Mesenchymal stem cell (in vitro differentiated cells and primary cell): ENCODE results near the gene TEX53.

Experiments
- DNase-seq: peaks from one replicate; pipeline ENCODE4 v3.0.0-alpha.2; 2013
- H2AFZ ChIP-seq: one replicate; pipeline ENCODE4 v1.6.1; 2013; ENCODE audit warnings: low read depth, mild to moderate bottlenecking, control low read depth, inconsistent platforms, low read length, moderate library complexity
- H2AK5ac ChIP-seq: 2 replicates; pipeline ENCODE4 v1.6.1; 2013; ENCODE audit warnings: low read length, moderate library complexity, mild to moderate bottlenecking, inconsistent platforms; ENCODE audit not compliant: severe bottlenecking
- H2BK120ac ChIP-seq: one replicate; pipeline ENCODE4 v1.6.1; 2013; ENCODE audit warnings: low read depth, mild to moderate bottlenecking, inconsistent platforms, low read length, moderate library complexity
- H2BK12ac ChIP-seq, 2 experiments: one replicate each; pipeline ENCODE4 v1.6.1; 2013; ENCODE audit warnings: inconsistent platforms in 2 of 2, low read length in 2 of 2, mild to moderate bottlenecking in 2 of 2, moderate library complexity in 2 of 2, control low read depth in 1 of 2
- H2BK15ac ChIP-seq: one replicate; pipeline ENCODE4 v1.6.1; 2013; ENCODE audit warnings: mild to moderate bottlenecking, low read depth, inconsistent platforms; ENCODE audit not compliant: poor library complexity, severe bottlenecking
- H2BK5ac ChIP-seq: 2 replicates; pipeline ENCODE4 v1.6.1; 2013; ENCODE audit warnings: low read depth, mild to moderate bottlenecking, low read length, control low read depth, inconsistent platforms; ENCODE audit not compliant: poor library complexity, severe bottlenecking
- H3K14ac ChIP-seq, 2 experiments: one replicate each; pipeline ENCODE4 v1.6.1; 2013; ENCODE audit warnings: inconsistent platforms in 2 of 2, low read length in 2 of 2, control low read depth in 1 of 2, mild to moderate bottlenecking in 1 of 2, moderate library complexity in 1 of 2
- H3K18ac ChIP-seq, 2 experiments: one replicate each; pipeline ENCODE4 v1.6.1; 2013; ENCODE audit warnings: inconsistent platforms in 2 of 2, low read length in 2 of 2, control low read depth in 1 of 2, low read depth in 1 of 2, mild to moderate bottlenecking in 1 of 2
- H3K23ac ChIP-seq, 2 experiments: one replicate each; pipeline ENCODE4 v1.6.1; 2013; ENCODE audit warnings: inconsistent platforms in 2 of 2, low read length in 2 of 2, mild to moderate bottlenecking in 2 of 2, moderate library complexity in 2 of 2, control low read depth in 1 of 2
- H3K27ac ChIP-seq: 2 replicates; pipeline ENCODE4 v1.5.1; 2013; ENCODE audit warnings: mild to moderate bottlenecking, moderate library complexity, low read length, control low read depth, inconsistent platforms; ENCODE audit not compliant: poor library complexity, severe bottlenecking
- H3K27me3 ChIP-seq, 2 experiments: 2 replicates each; pipeline versions ENCODE4 v1.6.1 to v1.7.0; 2013; ENCODE audit warnings: low read length in 2 of 2, mild to moderate bottlenecking in 2 of 2, moderate library complexity in 2 of 2, control low read depth in 1 of 2, inconsistent platforms in 1 of 2; ENCODE audit not compliant: control insufficient read depth in 1 of 2, insufficient read depth in 1 of 2
- H3K36me3 ChIP-seq, 2 experiments: 2 replicates each; pipeline versions ENCODE4 v1.6.1 to v1.7.0; 2013; ENCODE audit warnings: low read length in 2 of 2, control low read depth in 1 of 2, inconsistent platforms in 1 of 2, low read depth in 1 of 2, mild to moderate bottlenecking in 1 of 2; ENCODE audit not compliant: insufficient read depth in 2 of 2, control insufficient read depth in 1 of 2
- H3K4ac ChIP-seq, 2 experiments: one replicate each; pipeline ENCODE4 v1.6.1; 2013; ENCODE audit warnings: inconsistent platforms in 2 of 2, low read length in 2 of 2, mild to moderate bottlenecking in 2 of 2, moderate library complexity in 2 of 2, control low read depth in 1 of 2, low read depth in 1 of 2
- H3K4me1 ChIP-seq: 2 replicates; pipeline ENCODE4 v1.6.1; 2013; ENCODE audit warnings: low read depth, low read length, control low read depth; ENCODE audit not compliant: control insufficient read depth, insufficient read depth
- H3K4me2 ChIP-seq: 2 replicates; pipeline ENCODE4 v1.6.1; 2013; ENCODE audit warnings: low read length, mild to moderate bottlenecking, inconsistent platforms; ENCODE audit not compliant: poor library complexity, severe bottlenecking
- H3K4me3 ChIP-seq, 2 experiments: 2 replicates each; pipeline versions ENCODE4 v1.5.1 to v1.7.0; 2013; ENCODE audit warnings: low read length in 2 of 2, mild to moderate bottlenecking in 2 of 2, control low read depth in 1 of 2, low read depth in 1 of 2; ENCODE audit not compliant: insufficient read depth in 1 of 2
- H3K79me1 ChIP-seq: replicated peaks from 2 replicates; pipeline ENCODE4 v1.6.1; 2013; ENCODE audit warnings: mild to moderate bottlenecking, control low read depth, low read length, inconsistent platforms; ENCODE audit not compliant: poor library complexity, severe bottlenecking
- H3K9ac ChIP-seq: 2 replicates; pipeline ENCODE4 v1.7.0; 2013; ENCODE audit warnings: mild to moderate bottlenecking, low read length, moderate library complexity
- H3K9me3 ChIP-seq: 2 replicates; pipeline ENCODE4 v1.7.0; 2013; ENCODE audit warnings: mild to moderate bottlenecking, low read length; ENCODE audit not compliant: control insufficient read depth
- H4K8ac ChIP-seq: one replicate; pipeline ENCODE4 v1.6.1; 2013; ENCODE audit warnings: inconsistent platforms, mild to moderate bottlenecking, low read length, moderate library complexity
- H4K91ac ChIP-seq: one replicate; pipeline ENCODE4 v1.6.1; 2013; ENCODE audit warnings: mild to moderate bottlenecking, low read length, inconsistent platforms
- WGBS: methylation state at CpG from one replicate; pipeline ENCODE4 v1.1.7; 2013; ENCODE audit warnings: mixed read lengths; 5-methylcytosine and 5-hydroxymethylcytosine counted together

TEX53 gene

DNA sequence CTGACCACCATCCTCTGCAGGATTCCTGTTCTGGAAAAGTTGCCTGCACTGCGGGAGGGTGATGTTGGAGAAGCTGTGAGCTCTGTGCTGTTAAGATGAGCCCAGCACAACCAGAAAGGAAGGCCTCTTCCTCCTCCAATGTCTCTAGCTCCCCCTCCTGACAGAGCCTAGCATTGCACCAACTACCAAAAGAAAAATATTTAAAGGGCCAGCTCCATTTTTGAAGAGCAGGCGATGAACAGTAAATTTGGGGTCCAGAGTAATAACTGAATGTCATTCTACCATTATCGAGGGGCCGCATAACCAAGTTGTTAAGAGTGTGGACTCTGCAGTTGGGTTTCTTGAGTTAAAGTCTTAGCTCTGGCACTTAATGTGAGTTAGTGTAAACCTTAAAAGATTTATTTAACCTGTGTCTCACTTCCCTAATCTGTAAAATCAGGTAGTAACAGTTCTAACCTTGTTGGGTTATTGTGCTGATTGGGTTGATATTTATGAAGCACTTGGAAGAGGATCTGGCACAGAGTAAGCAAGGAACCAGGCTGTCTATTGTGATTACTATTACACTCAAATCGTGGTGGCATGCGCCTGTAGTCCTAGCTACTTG lies 3.9 kb downstream of the TEX53 start:
- no peak overlapping the region for H2BK15ac ChIP-seq
- H3K27me3 ChIP-seq: no peaks in the 10 kb centered on the region
- H3K4ac ChIP-seq: no peak overlapping the region
- H3K18ac ChIP-seq: no peak overlapping the region
- H3K4me3 ChIP-seq: no peak overlapping the region
- no peak overlapping the region for H2BK12ac ChIP-seq
- no peak overlapping the region for H2BK120ac ChIP-seq
- no peak overlapping the region for H3K23ac ChIP-seq
- H4K8ac ChIP-seq: no peak overlapping the region
- no peak overlapping the region for H3K4me2 ChIP-seq
- 38% methylated on average over 6 of the region's 6 CpGs for WGBS
- peak; percentile 76 for DNase-seq
- H3K9me3 ChIP-seq: no peaks in the 10 kb centered on the region
- H4K91ac ChIP-seq: no peak overlapping the region
- peak overlapping the region; percentile 64 for H3K9ac ChIP-seq
- H3K4me1 ChIP-seq: peaks cover 17% of the 10 kb centered on the region
- no peak overlapping the region for H3K27ac ChIP-seq
- peak overlapping the region; percentile 47 for H2AFZ ChIP-seq
- no peaks in the 10 kb centered on the region for H3K79me1 ChIP-seq
- H3K14ac ChIP-seq: no peak overlapping the region
- H2AK5ac ChIP-seq: no peak overlapping the region
- no peaks in the 10 kb centered on the region for H3K36me3 ChIP-seq
- H2BK5ac ChIP-seq: no peak overlapping the region

DNA sequence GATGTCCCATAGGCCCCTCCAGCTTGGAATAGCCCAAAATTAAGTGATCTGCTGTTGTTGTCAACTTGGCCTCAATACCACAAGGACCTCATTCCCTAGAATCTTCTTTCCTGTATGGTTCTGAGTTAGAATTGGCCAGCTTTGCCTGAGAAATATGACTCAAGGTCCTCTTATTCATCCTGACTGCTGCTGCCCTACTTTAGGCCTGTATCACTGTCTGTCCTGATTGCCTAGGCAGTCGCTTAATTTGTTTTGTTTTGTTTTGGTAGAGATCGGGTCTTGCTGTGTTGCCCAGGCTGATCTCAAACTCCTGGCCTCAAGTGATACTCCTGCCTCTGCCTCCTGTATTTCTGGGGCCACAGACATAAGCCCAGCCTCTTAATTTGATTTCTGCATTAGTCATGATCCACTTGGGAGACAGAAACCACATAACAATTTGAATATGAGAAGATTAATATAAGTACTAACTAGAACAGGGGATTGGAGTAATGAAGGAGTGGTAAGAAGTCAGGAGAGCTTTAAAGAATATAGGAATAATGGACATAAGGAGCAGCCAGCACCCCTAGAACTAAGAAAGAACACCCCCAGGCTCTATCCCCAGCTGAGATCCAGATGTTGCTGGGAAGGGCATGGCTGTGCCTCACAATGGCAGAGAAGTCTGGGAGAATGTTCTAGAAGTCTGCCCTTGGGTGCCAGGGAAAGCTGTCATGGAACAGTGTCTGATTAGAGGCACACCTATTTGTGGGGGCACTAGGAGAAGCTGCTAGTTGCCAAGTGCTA lies 4.6 kb downstream of the TEX53 start:
- Histone ChIP-seq H2BK120ac (no peak overlapping the region), H3K4ac (no peak overlapping the region), H3K18ac (no peak overlapping the region), H4K91ac (no peak overlapping the region), H3K4me2 (no peak overlapping the region), H3K9me3 (no peaks in the 10 kb centered on the region), H4K8ac (no peak overlapping the region), H3K79me1 (no peaks in the 10 kb centered on the region), H2BK12ac (no peak overlapping the region), H3K4me1 (peaks cover 17% of the 10 kb centered on the region), H3K9ac (peak overlapping the region; percentile 64), H2AK5ac (no peak overlapping the region), H3K14ac (no peak overlapping the region), H3K36me3 (no peaks in the 10 kb centered on the region), H2BK15ac (no peak overlapping the region), H3K27ac (no peak overlapping the region), H3K27me3 (no peaks in the 10 kb centered on the region), H3K23ac (no peak overlapping the region), H2BK5ac (no peak overlapping the region), H3K4me3 (no peak overlapping the region), H2AFZ (peak overlapping the region; percentile 47)
- peak; percentile 12 for DNase-seq
- 100% methylated on average over 2 of the region's 2 CpGs for WGBS

DNA sequence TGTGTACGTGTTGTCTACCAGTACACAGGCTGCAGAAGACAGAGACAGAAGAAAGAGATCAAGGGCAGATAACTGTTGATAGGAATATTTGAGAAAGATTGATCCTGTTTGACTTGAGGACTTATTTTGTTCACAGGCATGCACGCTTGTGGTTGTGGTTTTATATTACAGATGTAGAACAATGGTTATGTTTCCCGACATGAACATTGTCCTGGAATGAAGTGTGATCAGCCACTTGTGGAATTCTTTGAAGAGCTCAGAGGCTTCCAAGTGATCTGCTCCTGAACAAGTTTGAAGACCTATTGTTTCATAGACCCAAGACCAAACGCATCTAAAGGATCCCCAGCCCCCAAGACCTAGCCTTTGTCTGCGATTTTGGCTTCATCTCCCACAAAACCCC lies 13.7 kb downstream of the TEX53 start:
- H3K27ac ChIP-seq: no peak overlapping the region
- no peak overlapping the region for H2BK5ac ChIP-seq
- H3K18ac ChIP-seq: no peak overlapping the region
- 96% methylated on average over 5 of the region's 5 CpGs for WGBS
- no peak overlapping the region for H2AFZ ChIP-seq
- H3K14ac ChIP-seq: no peak overlapping the region
- no peak overlapping the region for H3K4ac ChIP-seq
- no peak overlapping the region for H2AK5ac ChIP-seq
- H3K36me3 ChIP-seq: peaks cover 20 to 24% of the 10 kb centered on the region in 2 experiments
- H3K4me2 ChIP-seq: no peak overlapping the region
- no peak overlapping the region for H2BK15ac ChIP-seq
- H3K9ac ChIP-seq: no peak overlapping the region
- no peak overlapping the region for H3K4me3 ChIP-seq
- H3K79me1 ChIP-seq: no peaks in the 10 kb centered on the region
- H4K91ac ChIP-seq: no peak overlapping the region
- H3K4me1 ChIP-seq: no peaks in the 10 kb centered on the region
- no peak overlapping the region for H2BK12ac ChIP-seq
- H3K23ac ChIP-seq: no peak overlapping the region
- no peak overlapping the region for H2BK120ac ChIP-seq
- no peaks in the 10 kb centered on the region for H3K27me3 ChIP-seq
- DNase-seq: no peak
- H3K9me3 ChIP-seq: no peaks in the 10 kb centered on the region
- no peak overlapping the region for H4K8ac ChIP-seq

DNA sequence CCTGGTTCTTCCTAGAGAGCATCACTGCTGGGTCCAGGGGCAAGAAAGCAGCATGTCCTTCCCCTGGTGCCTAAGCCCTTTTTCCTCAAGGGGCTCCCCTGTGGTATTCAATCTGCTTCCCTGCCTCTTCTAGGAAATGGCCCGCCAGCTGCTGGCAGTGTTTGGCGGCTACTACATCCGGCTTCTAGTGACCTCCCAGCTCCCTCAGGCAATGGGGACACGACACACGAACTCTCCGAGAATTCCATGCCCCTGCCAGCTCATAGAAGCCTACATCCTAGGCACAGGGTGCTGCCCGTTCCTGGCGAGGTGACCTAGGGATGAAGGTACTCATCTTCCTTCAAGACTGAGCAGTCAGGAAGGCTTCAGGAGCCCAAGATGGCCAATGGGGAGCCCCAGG lies 14.6 kb downstream of the TEX53 start:
- no peak overlapping the region for H4K8ac ChIP-seq
- H2AK5ac ChIP-seq: no peak overlapping the region
- H3K23ac ChIP-seq: no peak overlapping the region
- H3K9ac ChIP-seq: no peak overlapping the region
- H3K18ac ChIP-seq: no peak overlapping the region
- DNase-seq: no peak
- no peak overlapping the region for H3K4ac ChIP-seq
- no peak overlapping the region for H3K14ac ChIP-seq
- no peaks in the 10 kb centered on the region for H3K9me3 ChIP-seq
- H3K36me3 ChIP-seq: peaks cover 24% of the 10 kb centered on the region in 2 experiments
- no peaks in the 10 kb centered on the region for H3K79me1 ChIP-seq
- no peaks in the 10 kb centered on the region for H3K4me1 ChIP-seq
- no peak overlapping the region for H2BK15ac ChIP-seq
- no peak overlapping the region for H3K4me3 ChIP-seq
- H2BK120ac ChIP-seq: no peak overlapping the region
- H4K91ac ChIP-seq: no peak overlapping the region
- no peak overlapping the region for H3K4me2 ChIP-seq
- no peak overlapping the region for H2AFZ ChIP-seq
- H2BK12ac ChIP-seq: no peak overlapping the region
- 96% methylated on average over 8 of the region's 8 CpGs for WGBS
- no peak overlapping the region for H3K27ac ChIP-seq
- H2BK5ac ChIP-seq: no peak overlapping the region
- no peaks in the 10 kb centered on the region for H3K27me3 ChIP-seq
